Activated CD4-positive, CD25-positive, alpha-beta regulatory T cell (primary cell): ENCODE measurements around the gene TSPAN31.

Experiments
- DNase-seq, 4 experiments: peaks; one replicate each; lab custom pipeline; 2025; lab: John Stamatoyannopoulos, UW

Gene TSPAN31

GRCh38 chr12:57735952-57736740 is 8.7 kb upstream of the TSPAN31 start:
- no peak for DNase-seq

GRCh38 chr12:57736741-57737466 is 7.9 kb upstream of the TSPAN31 start:
- no peak for DNase-seq

- no peak for DNase-seq
These were observed 7.1 kb upstream of the TSPAN31 start for GRCh38 chr12:57737467-57738460.

- DNase-seq, result no peak
These were observed 6.1 kb upstream of the TSPAN31 start, which contains the start of gene AGAP2 for GRCh38 chr12:57738661-57739237. AGAP2 (minus strand) TSS chr12:57738742; CDS start chr12:57738246, 496 bp downstream.

GRCh38 chr12:57739387-57739786 is 5.5 kb upstream of the TSPAN31 start:
- no peak for DNase-seq

GRCh38 chr12:57739914-57740538 is 4.8 kb upstream of the TSPAN31 start:
- DNase-seq, result no peak

- DNase-seq, result peak; percentile 17 to 77 (median 49)
These were observed 4.0 kb upstream of the TSPAN31 start for GRCh38 chr12:57740656-57741412.

- DNase-seq, result no peak
These were observed 3.4 kb upstream of the TSPAN31 start for GRCh38 chr12:57741413-57741789.

- peak; percentile 30 to 65 (median 54) for DNase-seq
These were observed 2.7 kb upstream of the TSPAN31 start for GRCh38 chr12:57741844-57742738.

- DNase-seq, result no peak
These were observed 1.1 kb upstream of the TSPAN31 start for GRCh38 chr12:57743769-57744168.

- DNase-seq, result peak in 2 of 4 experiments; percentile 29 to 44
These were observed 554 bp upstream of the TSPAN31 start for GRCh38 chr12:57744194-57744776.

- DNase-seq, result no peak
These were observed 644 bp downstream of the TSPAN31 start for GRCh38 chr12:57745485-57745881.

- no peak for DNase-seq
These were observed 1.2 kb downstream of the TSPAN31 start for GRCh38 chr12:57746025-57746424.

- DNase-seq, result no peak
These were observed 4.2 kb downstream of the TSPAN31 start for GRCh38 chr12:57749061-57749460.

- no peak for DNase-seq
These were observed 6.0 kb downstream of the TSPAN31 start for GRCh38 chr12:57750561-57751431.

- DNase-seq, result no peak
These were observed 6.6 kb downstream of the TSPAN31 start for GRCh38 chr12:57751432-57751787.

GRCh38 chr12:57751788-57752667 is 7.2 kb downstream of the TSPAN31 start, which contains the start of gene CDK4:
CDK4 (minus strand) TSS chr12:57752310; CDS start chr12:57751717, 593 bp downstream.
- DNase-seq, result peak; percentile 95 to 98 (median 97)
